Activated T-cell treated with anti-CD3 and anti-CD28 coated beads for 24 hours (primary cell): ENCODE results near the gene GPR107.
A peak's percentile ranks its signal among the peaks of the same experiment; 100 is the strongest.

Source experiments
- DNase-seq: peaks from one replicate; pipeline ENCODE4 v3.0.0-alpha.2; 2020; ENCODE audit warnings: low read depth

Gene GPR107

GRCh38 chr9:130110166-130110565 is 56.5 kb downstream of the GPR107 start:
- DNase-seq = no peak

DNA sequence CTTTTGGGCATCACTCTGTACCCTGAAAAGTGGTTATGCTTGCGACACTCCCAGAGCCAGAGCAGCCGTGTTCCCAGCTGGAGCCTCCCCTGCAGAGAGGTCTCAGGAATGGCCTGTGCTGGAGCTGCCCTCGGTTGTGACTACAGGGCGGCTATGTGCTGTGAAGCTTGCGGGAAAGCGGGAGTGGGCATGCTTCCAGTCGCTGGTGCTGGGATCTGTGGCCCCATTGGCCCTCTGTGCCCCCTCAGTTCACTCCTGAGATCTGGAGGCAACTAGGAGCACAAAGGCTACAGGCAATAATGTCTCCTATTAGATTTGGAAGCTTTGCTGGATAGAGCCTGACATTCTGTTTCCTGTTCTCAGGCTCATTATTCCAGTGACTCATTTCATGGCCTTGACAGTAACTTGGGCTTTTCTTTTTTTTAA is 56.9 kb downstream of the GPR107 start:
- DNase-seq = no peak

DNA sequence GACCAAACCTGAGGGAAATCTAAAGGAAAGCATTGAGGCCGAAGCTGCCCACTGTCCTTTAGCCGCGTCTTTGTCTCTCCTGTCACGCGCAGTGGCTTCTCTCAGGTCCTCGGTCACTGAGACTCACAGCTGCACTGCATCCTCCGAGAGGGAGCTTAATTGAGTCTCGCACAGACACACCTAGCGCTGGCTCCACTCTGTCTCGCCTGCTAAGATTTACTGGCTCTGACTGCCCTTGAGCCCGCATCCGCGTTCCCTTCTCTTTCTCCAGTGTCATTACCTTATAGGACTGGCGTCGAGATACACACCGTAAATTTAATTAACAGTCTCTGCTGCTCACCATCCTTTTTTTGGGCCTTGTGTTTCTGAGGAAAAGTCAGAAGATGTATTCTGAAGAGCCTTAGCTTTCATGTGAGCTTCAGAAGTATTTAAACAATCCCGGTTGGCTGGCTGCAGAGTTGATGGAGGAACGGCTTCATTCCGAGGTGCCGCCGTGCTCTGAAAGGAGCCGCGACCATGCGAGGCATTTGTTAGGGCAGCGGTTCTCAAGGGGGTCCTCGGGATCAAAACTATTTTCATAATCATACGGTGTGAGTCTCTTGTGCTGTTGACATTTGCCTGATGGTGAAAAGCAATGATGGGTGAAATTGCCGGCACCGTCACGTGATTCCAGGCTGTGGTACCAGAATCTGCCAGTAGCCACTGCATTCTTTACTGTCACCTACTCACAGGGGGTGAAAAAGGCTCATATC is 58.3 kb downstream of the GPR107 start:
- DNase-seq = no peak

GRCh38 chr9:130112538-130113151 is 58.9 kb downstream of the GPR107 start:
- no peak for DNase-seq

DNA sequence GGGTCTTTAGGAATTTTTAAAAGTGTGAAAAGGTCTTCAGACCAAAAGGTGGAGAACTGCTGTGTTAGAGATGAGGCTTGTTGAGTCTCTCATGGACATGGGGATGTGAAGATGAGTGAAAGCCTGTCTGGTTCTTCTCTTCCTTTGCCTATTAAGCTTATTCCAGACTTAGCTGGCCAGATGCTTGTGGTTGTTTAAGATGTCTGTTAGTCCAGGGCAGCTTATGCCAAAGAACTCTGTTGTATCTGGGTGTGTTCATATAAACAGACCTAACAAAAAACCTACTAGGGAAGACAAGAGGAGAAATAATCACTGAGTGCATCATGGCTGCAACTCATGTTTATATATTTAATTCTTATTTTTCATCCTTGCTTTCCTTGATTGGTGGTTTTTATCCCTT is 61.0 kb downstream of the GPR107 start:
- no peak for DNase-seq

GRCh38 chr9:130116346-130116745 is 62.6 kb downstream of the GPR107 start:
- no peak for DNase-seq

DNA sequence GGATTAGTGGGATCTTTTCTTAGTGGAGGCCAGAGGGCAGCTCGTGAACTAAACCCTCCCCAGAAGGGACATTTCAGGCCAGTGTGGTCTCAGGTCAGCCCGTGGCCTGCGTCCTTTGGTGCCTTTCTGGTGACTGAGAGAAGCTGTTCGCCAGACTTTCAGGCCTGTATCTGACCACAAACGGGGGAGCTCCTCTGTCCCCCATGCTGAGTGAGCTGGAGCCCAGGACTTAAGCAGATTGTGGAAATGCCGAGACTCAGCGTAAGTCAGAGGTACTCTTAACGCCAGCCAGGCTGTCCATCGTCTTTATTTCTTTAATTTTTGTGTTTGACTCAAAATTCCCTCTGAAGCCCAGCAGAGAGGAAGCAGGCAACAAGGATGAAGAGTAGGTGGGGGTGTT is 63.7 kb downstream of the GPR107 start:
- no peak for DNase-seq

GRCh38 chr9:130117816-130118632 is 64.3 kb downstream of the GPR107 start:
- DNase-seq = no peak

GRCh38 chr9:130118841-130119518 is 65.3 kb downstream of the GPR107 start:
- DNase-seq = no peak

GRCh38 chr9:130119519-130120298 is 66.0 kb downstream of the GPR107 start:
- no peak for DNase-seq

DNA sequence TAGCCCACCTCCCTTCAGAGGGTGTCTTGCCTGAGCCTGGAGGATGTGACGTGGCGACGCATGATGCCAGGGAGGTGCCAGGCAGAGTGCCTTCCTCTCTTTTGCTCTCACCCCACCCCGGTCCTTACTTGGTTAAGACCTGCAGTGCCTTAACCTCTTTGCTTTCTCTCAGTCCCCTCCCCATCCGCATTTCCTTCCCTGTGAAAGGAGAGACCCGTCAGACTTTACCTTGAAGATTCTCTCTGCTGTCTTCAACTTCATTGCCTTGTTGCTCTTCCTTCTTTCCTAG is 66.5 kb downstream of the GPR107 start:
- no peak for DNase-seq

GRCh38 chr9:130120832-130121231 is 67.1 kb downstream of the GPR107 start:
- DNase-seq = no peak

GRCh38 chr9:130122456-130122855 is 68.8 kb downstream of the GPR107 start:
- DNase-seq = no peak

DNA sequence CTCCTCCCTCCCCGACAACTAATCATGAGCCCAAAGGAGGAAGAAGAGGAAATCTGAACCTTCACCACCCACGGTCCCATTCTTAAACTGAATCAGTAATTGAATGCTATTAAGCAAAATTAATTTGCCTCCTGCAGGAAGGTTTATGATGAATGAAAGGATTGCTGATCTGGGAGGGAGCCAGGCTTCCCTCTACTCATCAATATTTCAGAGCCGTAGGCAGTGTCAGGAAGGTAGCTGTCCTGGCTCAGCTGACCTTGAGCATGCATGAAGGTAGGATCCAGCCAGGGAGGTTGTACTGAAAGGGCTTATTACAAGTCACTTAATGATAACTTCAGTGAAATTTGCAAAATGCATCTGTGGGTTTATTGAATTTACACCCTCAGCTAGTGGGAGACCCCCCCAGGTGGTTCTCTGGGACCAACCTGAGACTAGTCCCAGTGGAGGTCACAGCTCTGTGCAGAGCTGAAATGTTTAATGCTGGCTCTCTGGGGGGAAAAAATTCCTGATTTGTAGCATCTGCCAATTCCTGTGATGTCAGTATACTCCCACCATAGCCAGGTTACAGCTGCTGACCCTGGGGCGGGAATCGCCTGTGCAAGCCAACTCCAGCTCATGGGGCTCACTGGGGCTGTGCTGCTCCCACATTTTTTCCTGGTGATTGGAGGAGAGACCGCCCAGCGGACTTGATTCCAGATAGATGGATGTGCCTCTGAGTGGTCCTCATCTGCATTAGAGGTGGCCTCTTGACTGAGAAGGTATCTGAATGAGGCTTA is 70.6 kb downstream of the GPR107 start:
- DNase-seq = no peak

- no peak for DNase-seq
Observed at GRCh38 chr9:130126721-130127433, 73.2 kb downstream of the GPR107 start.

DNA sequence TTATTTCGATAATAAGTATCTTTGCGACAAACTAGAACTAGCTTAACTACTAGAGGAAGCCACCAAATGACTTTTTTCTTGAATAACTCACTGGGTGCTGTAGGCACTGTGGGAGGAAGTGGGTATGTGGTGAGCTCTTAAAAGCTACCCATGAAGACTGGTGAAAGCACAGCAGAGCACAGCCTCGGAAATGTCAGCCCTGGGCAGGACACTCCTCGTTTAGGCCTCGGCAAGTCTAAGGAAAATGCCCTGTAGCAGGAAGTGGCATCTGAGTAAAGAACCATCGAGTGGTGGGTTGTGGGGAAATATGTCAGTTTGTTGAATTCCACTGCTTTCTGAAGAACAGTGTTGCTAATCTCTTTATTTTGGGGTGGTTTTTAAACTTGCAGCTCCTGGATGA is 74.5 kb downstream of the GPR107 start:
- peak; percentile 58 for DNase-seq

DNA sequence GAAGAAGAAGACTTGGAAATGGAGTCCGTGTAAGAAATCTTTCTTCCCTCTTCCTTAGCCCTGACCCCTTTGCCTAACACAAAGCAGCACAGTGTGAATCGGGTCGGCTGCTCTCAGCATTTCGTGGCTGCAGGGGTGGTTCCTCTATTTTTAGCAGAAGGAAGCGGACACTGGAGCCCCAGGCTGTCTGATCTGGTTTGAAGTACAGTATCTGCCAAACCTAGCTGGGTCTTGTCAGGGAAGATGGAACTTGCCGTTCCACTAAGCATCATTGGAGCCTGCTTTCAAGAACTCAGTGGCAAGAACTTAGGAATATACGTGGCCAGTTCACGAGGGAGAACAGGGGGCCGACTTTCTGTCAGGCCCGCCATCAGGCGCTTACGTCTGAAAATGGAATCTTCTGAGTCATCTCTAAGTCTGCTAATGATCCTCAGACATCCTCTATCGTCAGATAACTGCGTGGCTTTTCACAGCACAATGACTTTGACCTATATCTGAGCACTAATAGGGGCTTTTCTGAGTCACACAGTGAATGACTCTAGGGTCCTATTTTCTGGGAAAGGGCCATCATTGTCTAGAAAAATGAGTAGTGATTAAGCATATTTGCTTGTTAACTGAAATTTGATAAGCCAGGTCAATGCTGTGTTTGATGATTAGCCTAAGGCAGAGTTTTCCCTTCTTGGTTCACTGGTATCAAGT is 75.2 kb downstream of the GPR107 start:
- DNase-seq = peak; percentile 48

DNA sequence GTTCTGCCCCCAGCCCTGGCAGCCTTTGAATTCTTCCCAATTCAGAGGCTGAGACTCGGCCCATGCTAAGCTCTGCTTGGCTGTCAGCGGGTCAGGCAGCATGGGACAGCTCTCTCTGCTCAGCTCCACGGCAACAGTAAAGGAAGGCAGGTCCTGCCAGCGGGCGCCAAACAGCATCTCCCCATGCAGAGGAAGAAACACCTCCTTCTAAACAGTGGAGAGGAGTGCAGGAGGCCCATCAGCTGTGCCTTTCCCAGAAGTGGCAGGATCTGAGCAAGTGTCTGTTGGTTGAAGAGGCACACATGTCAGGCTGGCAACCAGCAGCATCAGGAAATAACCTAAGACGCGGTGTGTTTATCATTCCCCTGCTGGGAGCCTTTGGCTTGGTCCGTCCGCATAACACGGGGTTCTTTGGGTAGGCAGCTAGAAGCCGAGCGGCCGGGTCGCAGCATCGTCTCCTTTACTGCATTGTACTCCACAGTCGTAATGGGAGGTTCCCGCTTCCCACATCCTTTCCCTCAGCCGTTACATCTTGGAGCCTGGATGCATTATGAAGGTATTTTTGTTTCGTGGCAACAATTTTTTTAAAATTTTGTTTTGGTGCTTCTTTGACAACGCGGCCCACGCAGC is 75.8 kb downstream of the GPR107 start:
- peak; percentile 10 for DNase-seq

DNA sequence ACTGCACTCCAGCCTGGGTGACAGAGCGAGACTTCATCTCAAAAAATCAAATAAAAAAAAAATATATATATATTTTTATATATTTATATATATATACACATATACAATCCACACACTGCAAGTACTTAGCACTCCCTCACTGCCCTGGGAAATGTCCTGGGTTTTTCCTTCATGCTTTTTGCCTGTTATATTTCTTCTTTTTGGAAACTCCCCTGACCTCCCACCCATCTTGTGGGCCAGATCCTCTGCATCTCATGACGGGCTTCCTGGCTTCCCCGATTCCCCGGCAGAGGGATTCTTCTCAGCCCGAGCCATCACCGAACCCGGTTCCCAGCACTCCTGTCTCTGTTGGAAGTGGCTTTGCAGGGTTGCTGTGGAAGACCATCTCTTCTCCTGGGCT is 79.0 kb downstream of the GPR107 start:
- no peak for DNase-seq
